WTC11 (cell line): ENCODE data around the gene EVI5L. TPM values are rescaled to one million over a fixed set of nuclear protein-coding genes. Genes with fewer than 3 reads are reported as not detected.
A peak's percentile ranks its signal among the peaks of the same experiment; 100 is the strongest.

Source experiments
- ATAC-seq: fragments of 200-7000 bp; cut with Tn5 transposase; 2 replicates; pipeline ENCODE4 v1.10.0; 2021; ENCODE audit warnings: mild to moderate bottlenecking, moderate library complexity
- CTCF ChIA-PET: fragments of 300-600 bp; sonication (Branson Sonifier 250); formaldehyde crosslinking; loops from one replicate; lab custom pipeline; 2021; ENCODE audit warnings: antibody characterized with exemption; lab: Charles Lee
- POLR2A ChIA-PET: fragments of 350-600 bp; sonication (Branson Sonifier 250); formaldehyde crosslinking; loops from one replicate; lab custom pipeline; 2021; ENCODE audit warnings: antibody characterized with exemption; lab: Charles Lee
- DNase-seq: peaks from one replicate; pipeline ENCODE4 v3.0.0; 2021; ENCODE audit warnings: low spot score
- H3K27ac Mint-ChIP-seq: 2 replicates; pipeline ENCODE4 v1.8.0; 2021; ENCODE audit warnings: mixed read lengths
- H3K27me3 Mint-ChIP-seq: 2 replicates; pipeline ENCODE4 v1.8.0; 2021; ENCODE audit warnings: low read depth, mild to moderate bottlenecking, moderate library complexity, mixed read lengths
- H3K36me3 Mint-ChIP-seq: 2 replicates; pipeline ENCODE4 v1.8.0; 2021; ENCODE audit warnings: mixed read lengths
- H3K4me1 Mint-ChIP-seq: 2 replicates; pipeline ENCODE4 v1.8.0; 2022; ENCODE audit warnings: mixed read lengths
- H3K4me3 Mint-ChIP-seq: 2 replicates; pipeline ENCODE4 v1.8.0; 2021; ENCODE audit warnings: mild to moderate bottlenecking, moderate library complexity, mixed read lengths
- H3K9me3 Mint-ChIP-seq: 2 replicates; pipeline ENCODE4 v1.8.0; 2021; ENCODE audit warnings: mixed read lengths
- ATF1 ChIP-seq: sonication (generic); formaldehyde crosslinking; IDR thresholded peaks from 2 replicates; pipeline ENCODE4 v1.8.1; 2023; ENCODE audit warnings: mild to moderate bottlenecking, moderate library complexity, missing genetic modification reagents
- CREB1 ChIP-seq: sonication (generic); formaldehyde crosslinking; IDR thresholded peaks from 2 replicates; pipeline ENCODE4 v1.8.0; 2023; ENCODE audit warnings: mild to moderate bottlenecking, missing genetic modification reagents
- CREM ChIP-seq: sonication (generic); formaldehyde crosslinking; IDR thresholded peaks from 2 replicates; pipeline ENCODE4 v1.8.1; 2022; ENCODE audit warnings: mild to moderate bottlenecking, missing genetic modification reagents, moderate library complexity
- CTCF ChIP-seq: fragments of 200-600 bp; IDR thresholded peaks from 2 replicates; pipeline ENCODE4 v1.8.0; 2022; ENCODE audit warnings: antibody characterized with exemption
- E2F1 ChIP-seq: sonication (generic); formaldehyde crosslinking; IDR thresholded peaks from 2 replicates; pipeline ENCODE4 v1.8.0; 2022; ENCODE audit warnings: mild to moderate bottlenecking, missing genetic modification reagents
- E2F4 ChIP-seq: sonication (generic); formaldehyde crosslinking; IDR thresholded peaks from 2 replicates; pipeline ENCODE4 v1.8.1; 2022; ENCODE audit warnings: low read depth, mild to moderate bottlenecking, moderate library complexity, missing genetic modification reagents, borderline replicate concordance
- ESRRA ChIP-seq: sonication (generic); formaldehyde crosslinking; IDR thresholded peaks from 2 replicates; pipeline ENCODE4 v1.8.1; 2022; ENCODE audit warnings: mild to moderate bottlenecking, missing genetic modification reagents, borderline replicate concordance
- FOXP4 ChIP-seq: sonication (generic); formaldehyde crosslinking; IDR thresholded peaks from 2 replicates; pipeline ENCODE4 v1.8.0; 2022; ENCODE audit warnings: mild to moderate bottlenecking, missing genetic modification reagents
- GABPB1 ChIP-seq: sonication (generic); formaldehyde crosslinking; IDR thresholded peaks from 2 replicates; pipeline ENCODE4 v1.8.1; 2023; ENCODE audit warnings: mild to moderate bottlenecking, missing genetic modification reagents
- MAX ChIP-seq: sonication (generic); formaldehyde crosslinking; IDR thresholded peaks from 2 replicates; pipeline ENCODE4 v1.8.0; 2022; ENCODE audit warnings: mild to moderate bottlenecking, missing genetic modification reagents
- MYBL2 ChIP-seq: sonication (generic); formaldehyde crosslinking; IDR thresholded peaks from 2 replicates; pipeline ENCODE4 v1.8.1; 2023; ENCODE audit warnings: mild to moderate bottlenecking, moderate library complexity, missing genetic modification reagents
- NFYB ChIP-seq: sonication (generic); formaldehyde crosslinking; conservative IDR thresholded peaks from 2 replicates; pipeline ENCODE4 v1.8.0; 2022; ENCODE audit warnings: low read depth, missing genetic modification reagents
- TCF7 ChIP-seq: sonication (generic); formaldehyde crosslinking; IDR thresholded peaks from 2 replicates; pipeline ENCODE4 v1.8.0; 2022; ENCODE audit warnings: mild to moderate bottlenecking, low read depth, missing genetic modification reagents, moderate library complexity
- ZNF121 ChIP-seq: sonication (generic); formaldehyde crosslinking; IDR thresholded peaks from 2 replicates; pipeline ENCODE4 v1.8.0; 2023; ENCODE audit warnings: missing genetic modification reagents
- ZNF396 ChIP-seq: fragments of 250-450 bp; sonication (Bioruptor Pico); IDR thresholded peaks from 2 replicates; pipeline ENCODE4 v1.8.0; 2021; ENCODE audit warnings: mild to moderate bottlenecking, moderate library complexity, borderline replicate concordance
- ZNF512 ChIP-seq: sonication (generic); formaldehyde crosslinking; IDR thresholded peaks from 2 replicates; pipeline ENCODE4 v1.8.1; 2022; ENCODE audit warnings: missing genetic modification reagents, borderline replicate concordance
- ZNF671 ChIP-seq: fragments of 250-450 bp; sonication (Bioruptor Pico); IDR thresholded peaks from 2 replicates; pipeline ENCODE4 v1.8.0; 2021; ENCODE audit warnings: mild to moderate bottlenecking
- total RNA-seq: library from RNA; stranded (reverse); gene quantifications from 3 replicates; pipeline ENCODE4 v1.2.3, GENCODE V29; 2021
- TF ChIP-seq, protein P1 (sequence below): sonication (generic); formaldehyde crosslinking; IDR thresholded peaks from 2 replicates; pipeline ENCODE4 v1.8.1; 2023; ENCODE audit warnings: mild to moderate bottlenecking, missing genetic modification reagents, moderate library complexity
- TF ChIP-seq, protein P2 (sequence below): sonication (generic); formaldehyde crosslinking; conservative IDR thresholded peaks from 2 replicates; pipeline ENCODE4 v1.8.1; 2022; ENCODE audit warnings: mild to moderate bottlenecking, missing genetic modification reagents

EVI5L gene
- total RNA-seq, 1 experiment from 2014 or later: 10.5 TPM

DNA sequence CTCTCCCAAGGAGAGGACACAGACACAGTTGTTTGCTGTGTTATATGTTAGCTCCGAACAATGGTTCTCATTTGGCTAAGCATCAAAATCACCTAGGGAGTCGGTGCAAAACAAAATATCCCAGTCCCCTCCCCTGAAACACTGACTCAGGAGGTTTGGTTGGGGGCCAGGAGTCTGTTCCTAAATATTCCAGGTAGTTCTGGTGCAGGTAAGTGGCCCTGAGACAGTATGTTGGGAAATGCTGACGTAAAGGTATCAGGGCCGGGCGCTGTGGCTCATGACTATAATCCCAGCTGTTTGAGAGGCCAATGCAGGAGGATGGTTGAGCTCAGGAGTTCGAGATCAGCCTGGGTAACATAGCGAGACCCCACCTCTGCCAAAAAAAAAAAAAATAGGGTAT lies 71.3 kb downstream of the EVI5L start:
- no peak for ATAC-seq
- TF ChIP-seq TCF7 (no peak), ZNF396 (CRISPR knock-in tag) (no peak), GABPB1 (CRISPR knock-in tag) (no peak), ZNF671 (no peak)
- TF ChIP-seq, protein P1, sequence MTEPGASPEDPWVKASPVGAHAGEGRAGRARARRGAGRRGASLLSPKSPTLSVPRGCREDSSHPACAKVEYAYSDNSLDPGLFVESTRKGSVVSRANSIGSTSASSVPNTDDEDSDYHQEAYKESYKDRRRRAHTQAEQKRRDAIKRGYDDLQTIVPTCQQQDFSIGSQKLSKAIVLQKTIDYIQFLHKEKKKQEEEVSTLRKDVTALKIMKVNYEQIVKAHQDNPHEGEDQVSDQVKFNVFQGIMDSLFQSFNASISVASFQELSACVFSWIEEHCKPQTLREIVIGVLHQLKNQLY (CRISPR knock-in tag): no peak
- TF ChIP-seq, protein P2, sequence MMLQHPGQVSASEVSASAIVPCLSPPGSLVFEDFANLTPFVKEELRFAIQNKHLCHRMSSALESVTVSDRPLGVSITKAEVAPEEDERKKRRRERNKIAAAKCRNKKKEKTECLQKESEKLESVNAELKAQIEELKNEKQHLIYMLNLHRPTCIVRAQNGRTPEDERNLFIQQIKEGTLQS (CRISPR knock-in tag): no peak
- Mint-ChIP-seq H3K27ac (no peak overlapping the region), H3K9me3 (no peaks in the 10 kb centered on the region), H3K4me3 (no peak overlapping the region), H3K27me3 (peaks cover 13% of the 10 kb centered on the region), H3K4me1 (peaks cover 20% of the 10 kb centered on the region), H3K36me3 (no peaks in the 10 kb centered on the region)
- no peak for DNase-seq
- ChIA-PET POLR2A (interaction anchor here (1.1 to 1.4 kb wide), 2 partner anchors 14 to 15 kb away, joined by 3 to 5 read pairs; partner anchors contain the start of gene LRRC8E), CTCF (interaction anchor here (0.7 to 5.0 kb wide), 10 partner anchors 19 to 1028 kb away, joined by 3 to 70 read pairs (median 6); partner anchors contain the start of genes PRR36, SNAPC2 and TIMM44)

DNA sequence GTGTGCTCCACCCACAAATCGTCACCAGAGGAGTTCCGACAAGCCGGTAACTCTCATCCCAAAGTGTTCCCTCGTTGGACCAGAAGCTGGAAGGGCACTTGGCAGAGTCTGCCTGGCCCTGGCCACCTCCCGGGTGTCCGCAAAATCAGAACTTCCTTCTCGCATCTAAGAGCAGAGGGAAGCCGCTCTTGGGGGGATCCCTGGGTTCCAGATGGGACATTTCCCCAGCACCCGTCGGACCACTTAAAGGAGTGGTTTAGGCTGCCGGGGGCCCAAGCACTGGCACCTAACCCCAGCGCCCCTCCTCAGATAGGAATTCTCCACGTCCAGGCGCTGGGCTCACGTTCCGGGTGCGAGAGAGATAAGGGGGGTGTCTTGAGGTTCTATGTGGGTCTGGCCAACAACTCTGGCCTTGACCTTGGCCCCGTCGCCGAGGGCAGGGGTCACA lies 72.8 kb downstream of the EVI5L start:
- DNase-seq (no peak), ATAC-seq (no peak)
- H3K27me3 Mint-ChIP-seq: peaks cover 13% of the 10 kb centered on the region
- ChIA-PET POLR2A (interaction anchor here (0.5 to 1.8 kb wide), 6 partner anchors 13 to 114 kb away, joined by 3 to 10 read pairs (median 6); partner anchors contain the start of gene LRRC8E), CTCF (interaction anchor here (0.6 to 5.0 kb wide), 23 partner anchors 9 to 1242 kb away, joined by 3 to 70 read pairs (median 6); partner anchors contain the start of genes LRRC8E, SNAPC2, TIMM44 and TRAPPC5)
- TF ChIP-seq CREM (CRISPR knock-in tag) (0 out of 2 replicates have a peak, but pooled peaks have one; percentile 63), ATF1 (CRISPR knock-in tag) (0 out of 2 replicates have a peak, but pooled peaks have one; percentile 28), E2F1 (CRISPR knock-in tag) (no peak)
- peak overlapping the region; percentile 97 for H3K27ac Mint-ChIP-seq
- no peaks in the 10 kb centered on the region for H3K36me3 Mint-ChIP-seq
- H3K9me3 Mint-ChIP-seq: no peaks in the 10 kb centered on the region
- H3K4me1 Mint-ChIP-seq: peaks cover 20% of the 10 kb centered on the region
- H3K4me3 Mint-ChIP-seq: peak overlapping the region; percentile 83

GRCh38 chr19:7903244-7904073 lies 73.4 kb downstream of the EVI5L start, which contains the start of gene MAP2K7:
TSS of gene MAP2K7 (plus strand) at chr19:7903877. CDS start at chr19:7903945, 68 bp downstream.
- ATAC-seq (peak; percentile 87), DNase-seq (peak; percentile 100)
- peaks cover 13% of the 10 kb centered on the region for H3K27me3 Mint-ChIP-seq
- no peaks in the 10 kb centered on the region for H3K36me3 Mint-ChIP-seq
- POLR2A ChIA-PET: interaction anchor here (0.5 to 1.8 kb wide), 10 partner anchors 12 to 335 kb away, joined by 3 to 10 read pairs (median 4); partner anchors contain the start of gene LRRC8E
- peak within 1 kb of the TSS; percentile 97 for H3K27ac Mint-ChIP-seq
- no peaks in the 10 kb centered on the region for H3K9me3 Mint-ChIP-seq
- peaks cover 20% of the 10 kb centered on the region for H3K4me1 Mint-ChIP-seq
- peak within 1 kb of the TSS; percentile 90 for H3K4me3 Mint-ChIP-seq
- CTCF ChIA-PET: interaction anchor here (0.5 to 5.0 kb wide), 29 partner anchors 8 to 804 kb away, joined by 3 to 70 read pairs (median 5); partner anchors contain the start of genes LRRC8E, SNAPC2, TIMM44 and TRAPPC5
- 0 out of 2 replicates have a peak, but pooled peaks have one; percentile 29 for TF ChIP-seq ZNF512
- peak; percentile 76; the same call in 1 of the 2 replicates for TF ChIP-seq MYBL2
- TF ChIP-seq ZNF121 (CRISPR knock-in tag): no peak
- peak; percentile 90; the same call in 1 of the 2 replicates for TF ChIP-seq CREB1 (CRISPR knock-in tag)
- TF ChIP-seq CTCF: no peak
- peak; percentile 96 for TF ChIP-seq ESRRA
- TF ChIP-seq NFYB (CRISPR knock-in tag): no peak; the same call in 1 of the 2 replicates
- TF ChIP-seq MAX (CRISPR knock-in tag): peak; percentile 99
- peak; percentile 92; the same call in 1 of the 2 replicates for TF ChIP-seq FOXP4
- 0 out of 2 replicates have a peak, but pooled peaks have one; percentile 18 for TF ChIP-seq E2F4 (CRISPR knock-in tag)
